HG03103 (cell line): ENCODE data around the gene CD8A.
A peak's percentile ranks its signal among the peaks of the same experiment; 100 is the strongest.

ENCODE experiments used
- ATAC-seq: cut with Tn5 transposase; IDR thresholded peaks from one replicate; pipeline ENCODE4 v1.9.1; 2021; ENCODE audit warnings: low read depth; ENCODE audit not compliant: unreplicated experiment

The CD8A gene

DNA sequence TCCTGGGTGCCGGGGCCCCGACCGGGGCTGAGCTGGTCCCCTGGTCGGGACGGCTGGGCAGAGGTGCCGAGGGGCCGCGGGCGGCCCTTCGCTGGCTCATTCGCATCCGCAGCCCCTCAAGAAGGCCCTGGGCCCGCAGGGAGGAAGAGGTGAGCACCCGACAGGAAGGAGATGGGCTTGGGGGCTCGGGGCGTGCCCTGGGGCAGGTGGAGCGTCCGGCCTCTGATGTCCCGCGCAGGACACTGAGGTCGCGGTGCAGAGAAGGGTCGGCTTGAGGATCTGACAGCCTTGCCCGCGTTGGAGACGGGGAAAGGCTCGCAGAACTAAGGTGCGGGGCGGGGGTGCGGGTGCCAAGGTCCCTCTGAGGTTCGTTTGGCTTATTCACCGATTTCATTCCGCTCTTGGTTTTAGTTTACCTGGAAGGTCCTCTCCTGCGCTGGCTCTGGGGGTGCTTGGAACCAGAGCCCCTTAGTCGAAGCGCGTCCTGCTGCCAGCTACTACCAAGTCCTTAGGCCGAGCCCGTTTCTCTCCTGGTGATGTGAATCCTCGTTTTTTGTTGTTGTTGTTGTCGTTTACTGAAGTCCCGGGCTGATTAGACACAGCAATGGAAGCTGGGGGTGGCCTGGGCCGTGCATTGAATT, 18.9 kb upstream of the CD8A start:
- no peak for ATAC-seq

DNA sequence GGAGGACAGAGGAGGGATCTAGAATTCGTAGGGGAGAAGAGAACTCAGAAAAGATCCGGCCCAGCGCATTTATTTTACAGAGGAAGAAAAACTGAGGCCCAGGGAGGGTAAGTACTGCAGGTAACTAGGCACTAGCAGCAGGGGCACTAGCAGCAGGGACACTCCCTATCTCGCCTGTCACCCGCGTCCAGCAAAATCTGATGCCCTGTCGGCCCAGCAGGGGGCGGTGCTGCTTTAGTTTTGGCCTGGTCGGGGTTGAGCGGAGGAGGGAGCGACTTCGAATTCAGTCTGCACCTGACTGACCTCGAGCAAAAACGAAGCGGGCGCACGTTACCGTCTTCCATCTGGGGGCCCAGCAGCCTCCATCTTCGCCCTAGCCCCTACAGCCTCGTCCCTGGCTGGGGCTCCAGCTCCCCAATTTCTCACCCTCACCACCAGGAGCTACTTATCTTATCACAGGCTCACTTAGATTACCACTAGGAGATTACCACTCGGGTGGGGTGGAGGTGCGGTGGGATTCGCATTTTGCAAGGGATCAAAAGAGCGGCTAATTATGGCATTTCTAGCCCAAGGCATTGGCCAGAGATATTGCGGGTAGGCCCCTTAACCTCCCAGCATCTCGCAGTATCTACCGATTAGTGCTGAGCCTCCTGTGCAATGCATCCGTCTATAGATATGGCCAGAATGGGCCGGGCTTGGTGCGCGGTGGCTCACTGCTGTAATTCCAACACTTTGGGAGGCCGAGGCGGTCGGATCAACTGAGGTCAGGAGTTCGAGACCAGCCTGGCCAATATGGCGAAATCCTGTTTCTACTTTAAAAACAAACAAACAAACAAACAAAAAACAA, 17.8 kb upstream of the CD8A start:
- ATAC-seq: peak; percentile 93

DNA sequence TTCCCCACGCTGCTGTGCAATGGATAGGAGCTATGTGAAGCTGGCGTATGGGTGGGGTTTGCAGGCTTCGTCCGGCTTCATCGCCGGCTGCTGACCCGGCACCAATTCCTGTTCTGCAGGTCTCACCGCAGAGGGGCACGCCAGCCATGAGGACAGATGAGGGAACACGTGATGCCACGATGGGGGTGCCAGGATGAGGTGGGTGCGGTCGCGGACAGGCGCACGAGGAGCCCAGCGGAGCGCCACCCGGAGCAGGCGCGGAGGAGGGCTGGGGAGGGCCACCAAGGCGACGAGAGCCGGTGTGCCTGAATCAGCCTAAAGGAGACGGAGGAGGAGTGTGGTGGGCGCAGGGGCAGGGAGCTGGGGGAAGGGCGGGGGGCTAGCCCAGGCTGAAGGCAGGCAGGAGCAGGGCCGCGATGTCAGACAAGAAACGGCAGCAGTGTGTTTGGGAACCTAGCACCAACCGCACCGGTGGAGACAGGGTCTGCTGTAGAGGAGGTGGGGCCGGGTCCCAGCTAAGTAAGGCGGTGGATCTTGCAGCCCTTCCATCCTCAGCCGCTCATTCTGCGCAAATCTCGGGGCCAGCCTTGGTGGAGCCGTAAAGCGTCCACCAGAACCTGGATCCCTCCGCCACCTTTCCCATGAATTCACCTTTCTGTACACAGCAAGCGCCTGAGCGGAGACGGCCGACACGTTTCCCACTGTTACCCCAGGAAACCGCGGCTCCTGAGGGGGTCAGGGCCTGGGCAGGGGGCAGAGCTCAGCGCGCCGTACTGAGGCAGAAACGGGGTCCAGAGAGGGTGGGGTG, 17.0 kb upstream of the CD8A start:
- no peak for ATAC-seq

DNA sequence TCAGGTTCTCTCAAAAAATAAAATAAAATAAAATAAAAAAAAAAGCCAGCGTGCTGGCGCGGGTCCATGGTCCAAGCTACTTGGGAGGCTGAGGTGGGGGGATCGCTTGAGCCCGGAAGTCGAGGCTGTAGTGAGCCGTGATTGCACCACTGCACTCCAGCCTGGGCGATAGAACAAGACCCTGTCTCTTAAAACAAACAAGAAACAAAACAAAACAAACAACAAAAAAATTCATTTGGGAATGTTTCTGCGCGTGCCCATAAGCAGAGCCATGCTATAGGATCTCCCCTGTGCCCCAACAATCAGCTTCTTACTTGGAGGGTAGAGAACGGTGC, 16.4 kb upstream of the CD8A start:
- ATAC-seq: no peak

DNA sequence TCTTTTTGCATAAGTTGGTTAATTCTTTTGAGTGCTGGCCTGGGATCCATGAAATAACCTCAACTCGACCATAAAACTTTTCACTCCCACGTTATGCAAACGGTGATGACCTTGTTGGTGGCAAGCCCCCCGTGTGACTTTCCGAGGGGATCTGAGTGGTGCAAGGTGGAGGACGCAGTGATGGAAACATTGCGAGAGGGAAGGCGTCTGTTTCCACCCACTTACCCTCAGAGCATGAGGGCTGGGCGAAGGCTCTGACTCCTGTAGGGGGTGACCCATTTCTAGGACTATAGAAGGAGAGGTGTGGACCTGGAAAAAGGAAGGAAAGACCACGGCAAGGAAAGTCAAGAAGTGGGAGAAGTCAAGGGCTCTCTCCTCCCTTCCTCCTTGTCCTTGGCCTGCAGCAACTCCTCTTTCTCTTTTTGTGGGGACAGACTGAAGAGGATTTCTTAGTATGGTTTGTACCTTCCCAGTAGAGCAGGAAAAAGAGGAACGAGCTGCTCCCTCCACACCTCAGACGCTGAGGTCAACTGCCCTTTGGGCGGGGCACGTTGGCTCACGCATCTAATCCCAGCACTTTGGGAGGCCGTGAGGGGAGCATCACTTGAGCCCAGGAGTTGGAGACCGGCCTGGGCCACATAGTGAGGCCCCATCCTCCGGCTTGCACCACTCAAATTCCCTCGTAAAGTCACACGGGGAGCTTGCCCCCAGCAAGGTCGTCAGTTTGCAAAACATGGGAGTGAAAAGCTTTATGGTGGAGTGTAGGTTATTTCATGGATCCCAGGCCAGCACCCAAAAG, 15.5 kb upstream of the CD8A start:
- no peak for ATAC-seq

DNA sequence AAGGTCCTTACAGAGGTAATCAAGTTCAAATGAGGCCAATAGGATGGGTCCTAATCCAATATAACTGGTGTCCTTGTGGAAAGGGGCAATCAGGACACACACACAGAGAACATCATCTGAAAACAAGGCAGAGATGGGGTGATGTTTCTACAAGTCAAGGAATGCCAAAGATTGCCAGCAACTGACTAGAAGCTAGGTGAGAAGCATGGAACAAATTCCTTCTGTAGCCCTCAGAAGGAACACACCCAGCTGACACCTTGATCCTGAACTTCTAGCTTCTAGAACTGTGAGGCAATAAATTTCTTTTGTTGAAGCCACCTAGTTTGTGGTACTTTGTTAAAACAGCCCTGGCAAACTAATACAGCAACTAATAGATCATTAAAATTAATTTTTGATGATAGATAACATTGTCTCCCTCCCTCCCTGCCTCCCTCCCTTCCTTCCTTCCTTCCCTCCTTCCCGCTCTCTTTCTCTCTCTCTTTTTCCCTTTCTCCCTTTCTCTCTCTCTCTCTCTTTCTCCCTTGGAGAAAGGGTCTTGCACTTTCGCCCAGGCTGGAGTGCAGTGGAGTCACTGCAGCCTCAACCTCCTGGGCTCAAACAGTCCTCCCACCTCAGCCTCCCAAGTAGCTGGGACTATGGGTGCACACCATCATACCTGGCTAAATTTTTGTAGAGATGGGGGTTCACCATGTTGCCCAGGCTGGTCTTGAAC, 10.3 kb upstream of the CD8A start:
- ATAC-seq: no peak

DNA sequence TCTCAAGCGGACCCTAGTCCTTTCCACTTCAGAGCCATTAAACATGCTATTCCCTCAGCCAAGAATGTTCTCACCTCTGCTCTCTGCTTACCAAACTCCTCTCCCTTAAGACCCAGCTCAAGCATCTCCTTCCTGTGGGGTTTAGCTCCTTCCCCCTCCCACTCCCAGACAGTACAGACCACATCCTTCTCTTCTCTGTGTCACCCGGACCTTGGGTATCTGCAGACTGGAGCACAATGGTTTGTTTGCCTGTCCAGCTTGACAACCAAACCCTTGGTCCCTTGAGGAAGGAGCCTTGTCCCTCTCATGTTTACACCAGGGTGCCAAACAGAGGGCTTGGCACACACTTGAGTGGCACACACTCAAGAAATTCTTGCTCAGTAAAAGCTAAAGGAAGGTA, 4.1 kb upstream of the CD8A start:
- no peak for ATAC-seq

DNA sequence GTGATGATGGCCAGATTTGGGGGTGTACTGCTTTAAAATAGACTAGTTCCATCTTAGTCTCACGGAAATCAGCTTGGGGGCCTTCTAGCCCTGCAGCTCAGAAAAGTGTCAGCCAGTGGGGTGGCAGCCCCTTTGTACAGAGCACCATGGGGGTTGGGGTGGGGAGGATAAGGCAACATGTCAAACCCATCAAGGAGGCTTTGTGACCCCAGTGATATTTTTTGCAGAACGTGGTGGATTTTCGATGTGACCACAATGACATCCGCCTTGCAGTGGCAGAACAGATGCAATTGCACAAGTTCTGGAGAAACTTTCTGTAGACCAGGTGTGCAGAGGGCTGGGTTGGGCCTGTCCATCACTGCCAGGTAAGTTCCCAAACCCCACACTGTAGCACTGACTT, 3.0 kb upstream of the CD8A start:
- no peak for ATAC-seq

DNA sequence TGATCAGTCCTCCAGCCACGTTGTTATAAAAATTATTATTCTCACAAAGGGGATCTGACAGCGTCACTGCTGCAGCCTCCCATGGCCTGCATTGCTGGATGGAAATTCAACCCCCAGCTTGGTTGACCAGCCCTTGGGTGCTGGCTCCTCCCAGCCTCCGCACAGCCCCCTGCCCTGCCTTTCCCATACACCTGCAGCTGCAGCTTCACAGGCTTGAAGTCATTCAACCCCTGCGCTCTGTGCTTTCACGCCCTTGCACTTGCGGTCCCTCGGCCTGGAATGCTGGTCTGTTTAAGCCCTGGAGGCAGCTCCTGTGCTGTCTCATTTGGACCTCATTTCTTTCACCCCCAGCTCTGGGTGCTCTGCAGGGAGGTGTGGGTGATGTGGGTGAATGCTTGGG, 860 bp upstream of the CD8A start:
- no peak for ATAC-seq

DNA sequence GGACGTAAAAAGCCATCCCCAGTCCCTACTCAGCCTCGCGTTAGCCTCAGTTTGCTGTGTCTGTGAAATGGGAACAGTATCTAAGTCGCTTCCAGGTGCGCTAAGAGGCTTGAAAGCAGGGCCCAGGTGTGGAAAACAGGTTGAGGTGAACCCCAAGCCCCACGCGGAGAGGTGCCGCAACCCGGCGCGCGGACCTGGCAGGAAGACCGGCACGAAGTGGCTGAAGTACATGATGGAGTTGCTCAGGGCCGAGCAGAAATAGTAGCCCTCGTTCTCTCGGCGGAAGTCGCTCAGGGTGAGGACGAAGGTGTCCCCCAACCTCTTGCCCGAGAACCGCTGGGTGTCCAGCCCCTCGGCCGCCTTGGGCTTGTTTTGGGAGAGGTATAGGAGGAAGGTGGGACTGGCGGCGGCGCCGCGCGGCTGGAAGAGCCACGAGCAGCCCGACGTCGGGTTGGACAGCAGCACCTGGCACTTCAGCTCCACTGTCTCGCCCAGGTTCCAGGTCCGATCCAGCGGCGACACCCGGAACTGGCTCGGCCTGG, 508 bp downstream of the CD8A start:
- no peak for ATAC-seq

DNA sequence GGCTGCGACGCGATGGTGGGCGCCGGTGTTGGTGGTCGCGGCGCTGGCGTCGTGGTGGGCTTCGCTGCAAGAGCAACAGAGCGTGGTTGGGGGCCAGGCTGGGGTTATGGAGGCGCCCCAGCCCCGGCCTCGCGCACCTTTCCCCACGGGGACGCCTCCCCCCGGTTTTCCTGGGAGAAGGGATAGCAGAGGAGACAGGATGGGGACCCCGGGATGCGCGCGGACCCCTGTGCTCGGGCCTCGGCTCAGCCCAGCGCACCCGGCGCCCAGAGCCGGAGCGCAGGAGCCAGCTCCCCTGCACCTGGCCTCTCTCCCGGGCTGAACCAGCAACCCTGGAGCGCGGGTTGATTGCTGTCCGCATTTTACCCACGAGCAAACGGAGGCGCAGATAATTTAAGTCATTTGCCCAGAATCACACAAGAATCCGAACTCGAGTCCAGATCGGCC, 1.0 kb downstream of the CD8A start:
- ATAC-seq: no peak

DNA sequence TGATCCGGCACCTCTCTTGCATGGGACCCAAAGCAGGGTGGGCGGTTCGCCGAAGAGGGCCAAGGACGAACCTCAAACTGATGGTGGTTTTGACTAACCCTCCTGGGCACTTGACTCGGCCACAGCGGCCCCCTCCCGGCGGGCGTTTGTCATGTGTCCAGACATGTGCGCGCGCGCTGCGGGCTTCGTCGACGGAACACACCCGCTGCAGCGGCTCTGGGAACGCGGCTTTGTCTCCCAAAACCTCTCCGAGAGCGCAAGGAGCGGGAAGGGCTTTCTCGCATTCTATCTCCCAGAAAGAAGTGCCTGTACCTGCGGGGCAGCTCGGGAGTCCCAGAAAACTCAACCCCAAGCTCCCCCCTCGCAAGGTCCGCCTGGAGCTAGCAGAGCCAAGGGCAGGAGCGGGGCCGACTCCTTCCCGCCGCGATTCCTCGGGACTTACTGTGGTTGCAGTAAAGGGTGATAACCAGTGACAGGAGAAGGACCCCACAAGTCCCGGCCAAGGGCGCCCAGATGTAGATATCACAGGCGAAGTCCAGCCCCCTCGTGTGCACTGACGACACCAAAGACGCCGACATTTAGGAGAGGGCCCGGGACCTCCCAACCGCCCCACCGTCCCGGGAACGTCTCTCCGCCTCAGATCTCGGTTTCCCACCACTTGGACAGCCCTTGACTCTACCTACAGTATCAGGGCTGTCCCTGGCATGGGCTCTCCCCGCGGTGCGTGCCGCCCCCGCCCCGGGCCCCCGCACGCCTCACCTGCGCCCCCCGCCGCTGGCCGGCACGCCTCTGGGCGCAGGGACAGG, 1.6 kb downstream of the CD8A start:
- ATAC-seq: no peak

DNA sequence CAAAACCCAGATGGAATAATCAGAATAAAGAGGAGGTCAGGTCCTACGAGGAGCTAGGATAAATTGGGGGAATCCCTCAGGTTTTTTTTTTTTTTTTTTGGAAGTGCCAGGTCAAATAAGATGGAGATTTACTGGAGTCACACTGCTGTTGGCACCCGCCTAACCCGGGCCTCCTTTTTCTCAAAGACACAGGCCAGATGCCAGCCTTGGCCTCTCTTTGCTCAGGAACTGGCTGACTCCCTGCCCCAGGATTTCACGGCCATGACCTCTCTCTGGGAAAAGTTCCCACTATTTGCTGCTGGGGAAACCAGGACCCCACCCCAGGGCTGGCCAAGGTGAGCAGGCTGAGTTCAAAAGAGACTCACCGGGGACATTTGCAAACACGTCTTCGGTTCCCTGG, 2.5 kb downstream of the CD8A start:
- ATAC-seq: no peak

DNA sequence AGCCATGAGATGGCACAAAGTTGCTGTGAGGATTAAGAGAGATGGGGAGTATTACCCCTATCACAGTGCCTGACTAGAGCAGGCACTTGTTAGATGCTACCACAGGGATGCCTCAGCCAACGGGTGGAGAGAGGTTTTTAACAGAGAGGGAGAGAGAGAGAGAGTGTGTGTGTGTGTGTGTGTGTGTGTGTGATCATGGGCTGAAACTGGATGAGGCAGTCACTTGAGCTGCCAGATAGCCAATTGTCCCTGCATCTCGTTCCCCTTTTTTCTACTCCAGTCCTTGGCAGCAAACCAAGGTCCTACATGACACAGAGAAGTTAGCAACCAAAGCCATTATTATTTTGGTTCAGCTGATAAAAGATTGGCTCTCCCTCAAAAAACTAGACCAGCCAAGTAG, 3.0 kb downstream of the CD8A start:
- no peak for ATAC-seq

DNA sequence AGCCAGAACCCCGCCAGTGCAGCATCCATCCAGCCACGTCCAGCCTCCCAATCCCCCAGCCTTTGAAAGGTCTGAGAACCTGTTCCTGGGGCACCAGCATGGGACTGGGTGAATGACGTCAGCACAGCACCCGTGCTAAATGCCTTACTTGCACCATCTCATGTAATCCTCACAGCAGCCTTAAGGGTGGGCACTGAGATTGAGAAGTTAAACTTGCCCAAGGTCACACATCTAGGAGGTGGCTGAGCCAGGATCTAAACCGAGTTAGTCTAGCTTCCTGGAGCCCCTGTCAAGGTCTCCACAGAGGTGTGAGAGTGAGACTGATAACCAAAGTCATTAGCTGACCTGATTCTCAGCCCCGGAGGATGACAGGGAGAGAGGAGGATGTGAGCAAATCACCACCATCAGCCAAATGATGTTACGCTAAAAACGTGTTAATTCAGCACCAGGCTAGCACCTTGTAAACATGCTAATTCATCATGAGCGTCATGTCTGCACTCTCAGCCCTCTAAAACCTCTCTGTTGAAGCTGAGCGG, 4.6 kb downstream of the CD8A start:
- ATAC-seq: no peak

DNA sequence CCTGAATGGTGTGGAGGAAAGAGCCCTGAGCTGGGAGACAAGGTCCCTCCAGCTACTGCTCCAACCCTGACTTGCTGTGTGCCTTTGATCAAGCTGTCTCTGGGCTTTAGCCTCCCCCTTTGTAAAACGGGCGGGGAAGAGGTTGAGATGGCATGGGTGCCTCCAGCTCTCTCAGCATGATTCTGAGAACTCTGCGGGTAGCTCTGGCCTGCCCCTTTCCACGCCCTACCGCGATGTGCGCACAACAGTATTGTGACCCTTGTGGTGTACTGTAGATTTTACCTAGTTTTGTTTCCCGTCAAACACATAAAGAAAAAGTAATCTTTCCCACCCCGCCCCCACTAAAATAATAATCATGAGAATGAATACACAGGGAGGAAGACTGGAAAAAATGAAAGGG, 5.3 kb downstream of the CD8A start:
- ATAC-seq: no peak

DNA sequence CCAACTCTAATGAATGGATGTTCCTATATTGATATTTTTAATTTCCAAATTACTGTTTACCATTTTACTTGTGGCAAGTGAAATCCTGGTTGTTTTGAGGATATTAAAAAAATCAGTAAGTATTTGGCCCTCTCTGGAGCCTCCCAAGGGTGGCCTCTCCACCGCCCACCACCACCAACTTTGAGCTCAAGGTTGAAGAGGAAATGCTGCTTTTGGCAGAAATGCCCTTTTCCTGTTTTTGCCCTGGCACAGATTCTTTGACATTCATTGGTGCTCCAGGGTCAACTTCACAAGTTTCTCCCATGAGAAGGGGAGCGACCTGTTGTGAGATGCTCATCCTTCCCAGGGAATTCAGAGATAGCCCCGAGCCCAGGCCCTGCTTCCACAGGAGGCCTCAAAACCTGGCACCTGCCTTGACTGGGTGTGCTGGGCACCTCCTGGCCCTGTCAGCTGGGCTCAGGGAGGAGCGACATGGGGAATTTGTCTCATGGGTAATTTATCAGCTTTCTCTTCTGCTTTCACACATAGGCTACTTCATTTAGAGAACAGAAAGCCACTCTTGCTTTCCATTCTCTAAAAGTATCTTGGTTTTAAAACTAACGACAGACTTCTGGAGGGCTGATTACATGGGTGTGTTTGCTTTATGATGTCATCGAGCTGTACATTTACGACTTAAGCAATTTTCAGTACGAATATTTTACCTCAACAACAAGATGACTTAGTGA, 6.9 kb downstream of the CD8A start:
- peak; percentile 93 for ATAC-seq

DNA sequence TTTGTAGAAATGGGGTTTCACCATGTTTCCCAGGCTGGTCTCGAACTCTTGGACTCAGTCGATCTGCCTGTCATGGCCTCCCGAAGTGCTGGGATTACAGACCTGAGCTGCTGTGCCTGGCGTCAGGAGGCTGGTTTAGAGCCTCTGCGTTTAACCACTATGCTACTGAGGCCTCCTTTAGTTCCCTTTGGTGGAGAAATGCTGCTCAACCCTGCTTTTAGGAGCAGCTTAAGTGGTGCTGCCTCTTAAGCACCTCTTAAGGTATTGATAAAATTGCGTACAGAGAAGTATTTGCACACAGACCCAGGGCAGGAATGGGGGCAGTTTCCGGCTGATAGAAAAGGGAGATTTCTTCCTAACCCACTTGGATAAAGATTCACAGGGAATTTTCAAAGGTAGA, 8.0 kb downstream of the CD8A start:
- no peak for ATAC-seq
